Suprapubic skin (tissue), 3 donors: ENCODE results near the gene ARHGAP30.

Experiments used
- EP300 ChIP-seq: sonication (generic); formaldehyde crosslinking; IDR thresholded peaks from one replicate; pipeline ENCODE4 v1.6.1; 2017; ENCODE audit warnings: antibody characterized with exemption
- POLR2A ChIP-seq, 2 donors: fragments of 450-650 bp; IDR thresholded peaks; one replicate each; pipeline ENCODE4 v1.6.1; 2017; ENCODE audit warnings: antibody characterized with exemption in 2 of 2, mild to moderate bottlenecking in 2 of 2, moderate library complexity in 2 of 2
- TF ChIP-seq, protein P1 (sequence below), 2 donors: fragments of 200-600 bp in 1 of 2; fragments of 450-650 bp in 1 of 2; sonication (generic) in 1 of 2; IDR thresholded peaks; one replicate each; pipeline ENCODE4 v1.5.1; 2016 to 2019; ENCODE audit warnings: antibody characterized with exemption in 2 of 2, mild to moderate bottlenecking in 1 of 2, moderate library complexity in 1 of 2

DNA sequence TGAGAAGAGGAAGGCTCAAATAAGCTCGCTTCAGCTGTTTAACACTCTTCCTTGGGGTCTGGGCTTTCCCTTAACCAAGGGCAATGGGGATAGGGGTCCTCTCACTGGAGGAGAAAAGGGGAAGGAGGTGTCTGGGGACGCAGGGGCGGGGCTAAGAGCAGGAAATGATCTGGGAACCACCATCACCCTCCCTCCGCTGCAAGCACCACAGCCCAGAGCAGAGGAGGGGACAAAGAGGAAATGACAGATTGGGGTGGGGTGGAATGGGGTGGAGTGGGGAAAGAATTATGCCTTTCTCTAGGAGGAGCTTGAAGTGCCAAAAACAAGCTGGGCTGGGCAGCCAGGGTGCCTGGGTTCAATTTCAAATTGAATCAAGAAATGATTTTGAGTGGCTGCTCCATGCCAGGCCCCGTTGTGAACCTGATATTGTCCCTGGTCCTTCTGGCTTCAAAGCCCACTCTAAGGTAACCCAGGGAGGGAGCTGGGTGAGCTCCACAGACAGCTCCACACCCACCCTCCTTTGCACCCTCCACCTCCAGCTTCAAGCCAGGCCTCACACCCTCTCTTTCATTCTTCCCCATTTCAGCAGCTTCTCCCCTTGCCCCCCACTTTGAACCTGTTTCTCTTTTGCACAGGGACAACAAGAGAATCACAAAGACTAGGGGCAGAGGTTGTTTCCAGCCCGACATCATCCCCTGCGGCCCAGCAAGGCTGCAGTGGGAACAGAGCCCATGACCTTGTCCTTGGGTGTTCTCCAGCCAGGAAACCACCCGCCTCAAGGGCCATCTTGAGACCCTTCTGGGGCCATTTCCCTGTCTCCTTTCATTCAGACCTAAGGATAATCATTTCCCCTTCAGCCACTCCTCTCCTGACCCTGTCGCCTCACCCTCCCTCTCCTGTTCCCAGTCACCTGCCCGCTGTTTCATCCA lies 1.1 kb downstream of the ARHGAP30 start:
- TF ChIP-seq POLR2A (IDR thresholded peaks at IDR 0.05) (no peak), EP300 (no peak)
- TF ChIP-seq, protein P1, sequence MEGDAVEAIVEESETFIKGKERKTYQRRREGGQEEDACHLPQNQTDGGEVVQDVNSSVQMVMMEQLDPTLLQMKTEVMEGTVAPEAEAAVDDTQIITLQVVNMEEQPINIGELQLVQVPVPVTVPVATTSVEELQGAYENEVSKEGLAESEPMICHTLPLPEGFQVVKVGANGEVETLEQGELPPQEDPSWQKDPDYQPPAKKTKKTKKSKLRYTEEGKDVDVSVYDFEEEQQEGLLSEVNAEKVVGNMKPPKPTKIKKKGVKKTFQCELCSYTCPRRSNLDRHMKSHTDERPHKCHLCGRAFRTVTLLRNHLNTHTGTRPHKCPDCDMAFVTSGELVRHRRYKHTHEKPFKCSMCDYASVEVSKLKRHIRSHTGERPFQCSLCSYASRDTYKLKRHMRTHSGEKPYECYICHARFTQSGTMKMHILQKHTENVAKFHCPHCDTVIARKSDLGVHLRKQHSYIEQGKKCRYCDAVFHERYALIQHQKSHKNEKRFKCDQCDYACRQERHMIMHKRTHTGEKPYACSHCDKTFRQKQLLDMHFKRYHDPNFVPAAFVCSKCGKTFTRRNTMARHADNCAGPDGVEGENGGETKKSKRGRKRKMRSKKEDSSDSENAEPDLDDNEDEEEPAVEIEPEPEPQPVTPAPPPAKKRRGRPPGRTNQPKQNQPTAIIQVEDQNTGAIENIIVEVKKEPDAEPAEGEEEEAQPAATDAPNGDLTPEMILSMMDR (IDR thresholded peaks at IDR 0.05): no peak
